Mammary epithelial cell (primary cell): ENCODE results near the gene KLHL8.

Experiments used
- EZH2 ChIP-seq: IDR thresholded peaks from 2 replicates; pipeline ENCODE4 v1.6.1; 2012; ENCODE audit warnings: low read length, inconsistent platforms, borderline replicate concordance
- TF ChIP-seq, protein P1 (sequence below), 2 donors: IDR thresholded peaks in 1 of 2; conservative IDR thresholded peaks in 1 of 2; 2 replicates each; pipeline ENCODE4 v1.5.1; 2011 to 2012; ENCODE audit warnings: inconsistent platforms in 2 of 2, low read length in 2 of 2, mild to moderate bottlenecking in 2 of 2, control low read depth in 1 of 2, low read depth in 1 of 2; ENCODE audit not compliant: insufficient read depth in 1 of 2; ENCODE audit errors: extremely low read depth in 1 of 2

DNA sequence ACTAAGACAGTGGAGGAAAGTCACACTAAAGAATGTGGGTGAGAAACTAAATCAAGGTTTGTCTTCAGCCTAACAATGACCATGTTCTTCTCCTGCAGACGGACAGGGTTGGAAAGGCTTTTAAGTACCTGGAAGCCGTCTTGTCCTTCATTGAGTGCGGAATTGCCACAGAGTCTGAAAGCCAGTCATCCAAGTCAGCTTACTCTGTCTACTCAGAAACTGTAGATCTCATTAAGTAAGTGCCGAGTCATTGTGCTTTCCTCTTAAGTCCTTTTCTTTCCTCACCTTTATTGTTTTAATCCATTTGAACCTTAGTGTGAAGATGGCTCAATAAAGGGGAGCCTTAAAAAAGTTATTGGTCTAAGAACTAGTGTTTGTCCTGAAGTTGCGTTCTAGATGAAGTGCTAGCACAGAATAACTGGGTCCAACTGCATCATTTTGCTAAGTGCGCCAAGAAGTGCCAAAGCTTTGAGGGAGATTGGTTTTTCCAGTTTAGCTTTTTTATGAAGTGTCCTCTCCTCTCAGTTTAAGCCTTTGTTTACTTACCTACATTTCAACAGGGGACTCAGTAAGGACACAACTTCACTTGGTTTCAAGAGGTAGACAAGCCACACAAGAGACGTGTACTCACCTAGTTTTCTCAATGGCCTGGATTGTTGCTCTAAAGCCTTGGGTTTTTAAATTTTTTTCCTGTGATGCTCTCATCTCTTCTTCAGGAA, 89.3 kb downstream of the KLHL8 start:
- TF ChIP-seq, protein P1, sequence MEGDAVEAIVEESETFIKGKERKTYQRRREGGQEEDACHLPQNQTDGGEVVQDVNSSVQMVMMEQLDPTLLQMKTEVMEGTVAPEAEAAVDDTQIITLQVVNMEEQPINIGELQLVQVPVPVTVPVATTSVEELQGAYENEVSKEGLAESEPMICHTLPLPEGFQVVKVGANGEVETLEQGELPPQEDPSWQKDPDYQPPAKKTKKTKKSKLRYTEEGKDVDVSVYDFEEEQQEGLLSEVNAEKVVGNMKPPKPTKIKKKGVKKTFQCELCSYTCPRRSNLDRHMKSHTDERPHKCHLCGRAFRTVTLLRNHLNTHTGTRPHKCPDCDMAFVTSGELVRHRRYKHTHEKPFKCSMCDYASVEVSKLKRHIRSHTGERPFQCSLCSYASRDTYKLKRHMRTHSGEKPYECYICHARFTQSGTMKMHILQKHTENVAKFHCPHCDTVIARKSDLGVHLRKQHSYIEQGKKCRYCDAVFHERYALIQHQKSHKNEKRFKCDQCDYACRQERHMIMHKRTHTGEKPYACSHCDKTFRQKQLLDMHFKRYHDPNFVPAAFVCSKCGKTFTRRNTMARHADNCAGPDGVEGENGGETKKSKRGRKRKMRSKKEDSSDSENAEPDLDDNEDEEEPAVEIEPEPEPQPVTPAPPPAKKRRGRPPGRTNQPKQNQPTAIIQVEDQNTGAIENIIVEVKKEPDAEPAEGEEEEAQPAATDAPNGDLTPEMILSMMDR (conservative IDR thresholded peaks at IDR 0.05 in 1 of 2, IDR thresholded peaks at IDR 0.05 in 1 of 2; ENCODE audit: extremely low read depth in 1 of 2, insufficient read depth in 1 of 2, low read depth in 1 of 2, low read length in 2 of 2), result no peak
- no peak for TF ChIP-seq EZH2
